Stimulated activated CD8-positive, alpha-beta memory T cell treated with anti-CD3 and anti-CD28 coated beads, Interleukin-12 subunit alpha, Interleukin-12 subunit beta, amount 100 ng/mL, for 4 hours (primary cell): Measurements from ENCODE around the gene DOCK11.
"Not testable (repeated sequence)": the region's sequence is repeated elsewhere in the genome, so short reads cannot be mapped to it uniquely, and the experiment has no call there.

Experiments
- DNase-seq: peaks from one replicate; pipeline ENCODE4 v3.0.0-alpha.2; 2020; ENCODE audit warnings: low read depth

The DOCK11 gene

DNA sequence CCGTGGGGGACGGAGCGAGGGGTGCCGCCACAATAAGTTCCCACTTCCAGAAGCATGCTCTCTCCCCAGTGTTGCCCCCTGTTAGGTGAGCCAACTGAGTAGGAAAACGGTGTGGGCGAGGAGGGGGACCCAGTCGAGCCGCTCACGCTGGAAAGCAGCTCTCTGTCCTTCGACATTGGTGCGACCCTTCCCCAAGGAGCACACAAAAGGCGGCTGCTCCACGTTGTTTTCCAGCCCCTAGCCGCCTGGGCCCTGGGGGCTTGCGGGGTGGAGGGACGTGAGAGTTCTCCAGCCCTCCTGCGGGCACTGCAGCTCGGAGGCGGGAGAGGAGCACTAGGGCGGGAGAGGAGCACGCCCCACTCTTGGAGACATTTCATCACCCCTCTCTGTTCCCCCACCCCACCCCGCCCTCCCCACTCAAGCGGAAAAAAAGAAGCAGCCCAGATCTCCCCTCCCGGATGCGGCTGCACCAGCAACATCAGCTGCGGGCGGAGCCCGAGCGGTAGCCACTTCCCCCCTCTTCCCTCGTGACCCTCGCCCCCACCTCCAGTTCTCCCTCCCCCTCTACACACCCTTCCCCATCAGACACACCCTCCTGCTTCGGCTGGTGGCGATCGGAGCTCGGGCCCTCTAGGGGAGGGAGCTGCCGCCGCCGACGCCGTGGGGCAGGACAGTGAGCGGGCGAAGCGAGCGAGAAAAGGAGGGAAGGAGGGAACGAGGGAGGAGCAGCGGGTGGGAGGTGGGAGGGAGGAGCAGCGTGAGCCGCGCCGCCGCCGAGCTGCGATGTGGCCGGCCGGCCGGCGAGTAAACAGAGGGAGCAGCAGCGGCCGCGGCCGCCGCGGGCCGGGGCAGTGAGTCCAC is at the start of gene DOCK11:
DOCK11 (plus strand) TSS at position 755 of the 861 bp plus-strand sequence. CDS start 157 bp downstream, outside the sequence.
- DNase-seq: peak; percentile 69

DNA sequence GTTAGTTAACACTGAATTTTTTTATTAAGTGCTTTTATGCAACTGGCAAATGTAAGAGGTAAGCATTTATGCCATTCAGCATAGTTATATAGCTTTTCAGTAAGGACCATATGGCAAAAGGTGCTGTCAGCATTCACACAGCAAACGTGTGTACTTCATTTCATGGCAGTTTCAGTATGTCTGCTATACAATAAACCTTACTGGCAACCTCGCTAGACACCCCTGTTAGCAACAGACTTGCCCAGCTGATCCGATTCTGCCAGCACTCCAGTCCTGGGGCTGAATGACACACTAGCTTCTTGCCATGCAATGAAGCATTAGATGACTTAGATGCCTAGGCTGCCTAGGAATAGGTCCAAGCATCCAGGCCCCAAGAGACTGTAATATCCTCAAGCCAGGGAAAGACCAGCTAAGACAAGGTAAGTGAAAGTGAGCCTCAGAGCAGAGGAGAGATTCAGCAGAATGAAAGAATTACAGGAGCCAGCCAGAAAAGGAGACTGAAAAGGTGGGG is 47.3 kb upstream of the DOCK11 start:
- DNase-seq: no peak

DNA sequence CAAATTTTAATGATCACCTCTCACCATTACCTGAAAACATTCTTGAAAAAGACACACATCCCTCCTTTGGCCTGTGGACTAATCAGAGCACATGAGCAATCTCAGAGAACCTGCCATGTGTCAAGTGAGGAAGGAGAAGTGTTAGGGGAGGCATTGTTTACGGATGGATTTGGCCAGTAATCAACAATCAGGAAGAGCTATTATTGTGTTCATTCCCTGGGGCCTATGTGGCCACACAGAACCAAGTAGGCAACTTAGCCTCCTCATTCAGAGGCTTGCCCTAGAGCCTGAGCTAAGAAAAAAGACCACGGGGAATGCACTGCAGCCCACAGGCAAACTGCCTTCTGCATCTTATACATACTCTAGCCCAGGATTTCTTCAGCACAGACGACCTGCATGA is 40.6 kb upstream of the DOCK11 start:
- DNase-seq: no peak

DNA sequence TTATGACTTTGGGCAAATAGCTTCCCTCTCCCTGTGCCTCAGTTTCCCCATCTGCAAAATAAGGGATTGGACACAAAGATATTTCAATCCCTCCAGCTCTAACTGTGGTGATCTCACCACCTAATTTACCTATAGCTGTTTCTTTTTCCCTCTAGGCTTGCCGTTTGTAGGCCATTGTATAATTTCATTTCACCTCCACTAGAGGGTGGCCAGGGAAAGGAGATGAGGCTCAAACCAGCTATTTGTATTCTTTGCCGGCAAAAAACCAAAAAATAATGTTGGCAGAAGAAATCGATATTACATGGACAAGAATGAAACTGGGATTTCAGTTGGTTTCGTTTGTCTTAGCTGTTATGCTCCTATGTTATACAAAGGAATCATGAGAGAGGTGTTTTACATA is 36.1 kb upstream of the DOCK11 start:
- no peak for DNase-seq

DNA sequence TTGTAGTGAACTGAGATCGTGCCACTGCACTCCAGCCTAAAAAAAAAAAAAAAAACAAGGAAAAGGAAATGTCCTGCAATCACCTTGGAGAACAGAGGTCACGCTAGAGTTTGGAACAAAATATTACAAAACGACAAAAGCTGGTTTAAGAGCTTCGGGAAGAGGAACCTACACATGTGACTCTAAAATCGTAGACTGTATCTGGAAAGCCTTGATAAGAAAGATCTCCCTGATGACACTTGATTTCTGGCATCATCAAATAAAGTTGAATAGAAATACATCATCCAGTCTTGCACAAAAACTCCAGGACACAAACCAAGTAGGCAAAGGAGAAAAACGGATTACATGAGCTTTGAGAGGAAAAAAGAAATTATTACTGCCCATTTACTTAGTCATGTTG is 31.1 kb upstream of the DOCK11 start:
- no peak for DNase-seq

DNA sequence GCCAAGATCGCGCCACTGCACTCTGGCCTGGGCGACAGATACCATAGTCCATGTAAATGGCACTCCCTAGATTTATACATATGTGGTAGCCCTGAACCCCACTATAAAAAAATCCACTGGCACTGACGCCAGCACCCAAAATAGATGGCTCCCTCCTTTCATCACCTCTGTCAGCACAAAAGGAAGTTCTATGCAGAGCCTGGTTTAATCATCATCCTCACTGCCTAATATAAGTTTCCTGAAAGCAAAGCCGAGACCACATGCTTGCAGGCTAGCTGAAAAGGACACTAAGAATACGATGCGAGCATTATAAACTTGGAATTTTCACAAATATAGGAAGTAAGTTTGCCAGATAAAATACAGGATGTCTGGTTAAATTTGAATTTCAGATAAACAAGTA is 27.5 kb upstream of the DOCK11 start:
- DNase-seq: no peak

DNA sequence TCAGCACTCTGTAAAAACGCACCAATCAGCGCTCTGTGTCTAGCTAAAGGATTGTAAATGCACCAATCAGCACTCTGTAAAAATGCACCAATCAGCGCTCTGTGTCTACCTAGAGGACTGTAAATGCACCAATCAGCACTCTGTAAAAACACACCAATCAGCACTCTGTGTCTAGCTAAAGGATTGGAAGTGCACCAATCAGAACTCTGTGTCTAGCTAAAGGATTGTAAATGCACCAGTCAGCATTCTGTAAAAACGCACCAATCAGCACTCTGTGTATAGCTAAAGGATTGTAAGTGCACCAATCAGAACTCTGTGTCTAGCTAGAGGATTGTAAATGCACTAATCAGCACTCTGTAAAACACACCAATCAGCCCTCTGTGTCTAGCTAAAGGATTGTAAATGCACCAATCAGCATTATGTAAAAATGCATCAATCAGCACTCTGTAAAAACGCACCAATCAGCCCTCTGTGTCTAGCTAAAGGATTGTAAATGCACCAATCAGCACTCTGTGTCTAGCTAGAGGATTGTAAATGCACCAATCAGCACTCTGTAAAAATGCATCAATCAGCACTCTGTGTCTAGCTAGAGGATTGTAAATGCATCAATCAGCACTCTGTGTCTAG is 24.8 kb upstream of the DOCK11 start:
- not testable (repeated sequence) for DNase-seq

DNA sequence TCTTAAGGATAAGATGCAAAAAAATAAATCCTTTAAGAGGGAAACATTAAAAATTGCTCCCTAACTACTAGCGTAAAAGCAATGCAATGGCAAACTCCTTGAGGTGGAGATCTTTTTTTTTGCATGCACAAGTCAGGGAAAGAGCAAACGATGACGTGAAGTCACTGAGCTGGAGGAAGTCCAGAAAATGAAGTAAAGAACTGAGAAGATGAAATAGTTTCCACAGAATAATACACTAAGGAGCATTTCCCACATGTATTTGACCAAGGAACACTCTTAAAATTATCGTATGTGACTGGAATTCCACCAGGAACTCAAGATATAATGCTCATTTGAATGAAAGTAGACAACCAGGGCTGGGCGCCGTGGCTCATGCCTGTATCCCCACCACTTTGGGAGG is 21.0 kb upstream of the DOCK11 start:
- DNase-seq: no peak

DNA sequence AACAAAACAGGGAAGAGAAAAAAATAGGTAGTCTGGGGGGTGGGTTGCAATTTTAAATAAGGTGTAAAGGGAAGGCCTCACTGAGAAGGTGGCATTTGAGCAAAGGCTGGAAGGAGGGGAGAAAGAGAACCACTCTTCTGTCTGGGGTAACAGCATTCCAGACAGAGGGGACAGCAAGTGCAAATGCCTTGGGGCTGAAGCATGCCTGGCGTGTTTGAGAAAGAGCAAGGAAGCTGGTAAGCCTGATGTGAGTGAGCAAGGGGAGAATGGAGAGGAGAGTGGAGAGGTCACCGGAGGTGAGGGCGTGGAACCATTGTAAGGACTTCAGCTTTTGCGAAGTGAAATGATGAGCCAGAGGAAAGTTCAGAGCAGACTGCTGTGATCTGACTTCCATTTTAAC is 19.7 kb upstream of the DOCK11 start:
- DNase-seq: no peak

DNA sequence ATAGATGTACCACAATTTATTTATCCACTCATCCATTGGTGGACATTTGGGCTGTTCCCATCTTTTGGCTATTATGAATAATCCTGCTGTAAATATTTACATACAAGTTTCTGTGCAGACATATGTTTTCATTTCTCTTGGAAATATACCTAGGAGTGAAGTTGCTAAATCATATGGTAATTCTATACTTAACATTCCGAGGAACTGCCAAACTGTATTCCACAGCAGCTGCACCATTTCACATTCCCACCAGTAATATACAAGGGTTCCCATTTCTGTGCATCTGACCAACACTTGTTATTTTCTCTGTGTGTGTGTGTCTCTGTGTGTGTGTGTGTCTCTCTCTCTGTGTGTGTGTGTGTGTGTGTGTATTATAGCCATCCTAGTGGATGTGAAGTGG is 15.4 kb upstream of the DOCK11 start:
- DNase-seq: no peak

DNA sequence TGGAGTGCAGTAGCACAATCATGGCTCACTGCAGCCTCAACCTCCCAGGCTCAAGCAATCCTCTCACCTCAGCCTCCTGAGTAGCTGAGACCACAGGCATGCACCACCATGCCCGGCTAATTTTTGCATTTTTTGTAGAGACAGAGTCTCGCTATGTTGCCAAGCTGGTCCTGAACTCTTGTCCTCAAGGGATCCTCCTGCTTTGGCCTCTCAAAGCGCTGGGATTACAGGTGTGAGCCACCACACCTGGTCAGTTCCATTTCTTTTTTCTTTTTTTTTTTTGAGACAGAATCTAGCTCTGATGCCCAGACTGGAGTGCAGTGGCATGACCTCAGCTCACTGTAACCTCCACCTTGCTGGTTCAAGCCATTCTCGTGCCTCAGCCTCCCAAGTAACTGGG is 13.2 kb upstream of the DOCK11 start:
- not testable (repeated sequence) for DNase-seq

DNA sequence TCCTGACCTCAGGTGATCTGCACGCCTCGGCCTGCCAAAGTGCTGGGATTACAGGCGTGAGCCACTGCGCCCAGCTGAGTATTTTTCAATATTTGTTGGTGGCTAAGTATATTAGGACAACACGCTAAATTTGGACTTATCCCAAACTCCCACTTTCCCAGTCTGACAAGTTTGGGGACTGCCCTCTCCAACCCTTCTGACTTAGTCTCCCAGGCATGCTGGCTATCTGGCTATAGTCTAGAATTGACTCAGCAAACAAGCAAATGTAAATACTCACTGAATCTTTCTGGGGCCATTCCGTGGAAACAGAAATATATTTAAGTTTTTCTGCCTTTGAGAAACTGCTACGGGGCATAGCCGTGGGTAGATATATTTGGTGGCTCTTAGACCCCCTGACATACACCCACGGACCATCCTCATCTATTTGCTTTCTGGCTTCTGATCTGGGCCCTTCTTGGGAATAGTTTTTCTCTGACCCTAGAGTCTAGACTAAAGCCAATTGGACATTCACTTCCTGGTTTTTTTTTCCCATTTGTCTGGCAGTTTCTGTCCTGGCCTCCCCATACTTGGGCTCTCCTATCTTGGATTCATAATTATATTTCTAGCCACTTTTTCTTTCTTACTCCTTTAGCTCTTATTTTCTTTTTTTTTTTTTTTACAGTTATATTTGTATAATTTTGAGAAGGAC is 11.3 kb upstream of the DOCK11 start:
- DNase-seq: no peak

DNA sequence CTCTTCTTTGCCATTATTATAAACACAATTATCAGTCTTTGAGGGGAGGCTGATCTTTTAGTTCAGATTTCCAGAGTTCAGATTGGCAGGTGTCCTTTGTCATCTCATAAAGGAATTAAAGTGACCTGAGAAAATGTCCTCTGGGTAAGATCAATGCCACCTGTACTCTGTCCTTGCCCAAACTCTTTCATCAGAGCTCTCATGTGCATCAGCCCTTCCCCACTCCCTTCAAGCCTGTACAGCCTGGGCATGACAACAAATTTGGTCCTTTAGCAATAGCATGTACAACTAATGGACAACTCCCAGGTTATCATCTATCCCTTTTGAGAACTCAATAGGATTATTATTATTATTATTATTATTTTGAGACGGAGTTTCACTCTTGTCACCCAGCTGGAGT is 8.9 kb upstream of the DOCK11 start:
- DNase-seq: not testable (repeated sequence)

DNA sequence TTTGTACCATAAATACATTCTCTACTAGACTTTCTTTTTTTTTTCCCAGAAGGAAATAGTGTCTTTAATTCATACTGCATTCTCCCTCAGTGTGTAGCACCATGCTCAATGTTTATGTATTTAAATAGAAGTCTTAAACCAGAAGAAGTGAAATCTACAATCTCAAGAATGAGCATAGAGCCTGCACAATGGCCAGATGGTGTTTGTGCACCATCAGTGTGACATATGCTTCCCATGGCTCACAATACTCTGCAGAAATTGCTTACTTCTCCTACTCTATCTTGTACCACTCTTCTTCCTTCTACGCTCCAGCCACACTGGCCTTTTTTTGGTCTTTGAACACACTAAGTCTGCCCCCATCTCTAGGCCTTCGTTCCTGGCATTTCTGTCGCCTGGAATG is 2.6 kb upstream of the DOCK11 start:
- DNase-seq: no peak

DNA sequence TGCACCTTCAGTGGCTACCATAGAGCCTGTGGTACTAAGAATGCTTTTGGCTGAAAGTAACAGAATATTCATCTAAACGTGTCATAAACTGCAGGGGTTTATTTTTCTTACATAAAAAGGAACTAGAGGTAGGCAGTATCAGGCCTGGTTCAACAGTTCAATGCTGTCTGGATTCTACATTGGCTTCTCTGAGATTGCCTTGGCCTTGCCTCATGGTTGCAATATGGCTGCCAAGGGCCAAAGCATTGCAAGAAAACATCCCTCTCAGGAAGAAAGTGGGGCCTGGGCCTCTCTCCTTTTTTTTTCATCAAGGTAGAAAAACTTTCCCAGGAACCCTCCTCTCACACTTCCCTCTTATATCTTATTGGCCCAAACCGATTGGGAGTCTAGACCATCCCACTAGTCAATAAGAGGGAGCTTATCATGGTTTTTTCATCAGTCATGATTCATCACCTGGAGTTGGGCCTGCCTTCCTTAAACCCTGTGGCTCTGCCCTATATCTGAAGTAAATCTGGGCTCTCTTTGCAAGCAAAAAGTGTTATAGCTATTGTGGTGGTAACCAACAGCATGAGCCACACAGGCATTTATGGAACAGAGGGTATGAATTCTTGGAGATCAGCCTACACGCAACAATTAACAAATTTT is 1.8 kb upstream of the DOCK11 start:
- no peak for DNase-seq

DNA sequence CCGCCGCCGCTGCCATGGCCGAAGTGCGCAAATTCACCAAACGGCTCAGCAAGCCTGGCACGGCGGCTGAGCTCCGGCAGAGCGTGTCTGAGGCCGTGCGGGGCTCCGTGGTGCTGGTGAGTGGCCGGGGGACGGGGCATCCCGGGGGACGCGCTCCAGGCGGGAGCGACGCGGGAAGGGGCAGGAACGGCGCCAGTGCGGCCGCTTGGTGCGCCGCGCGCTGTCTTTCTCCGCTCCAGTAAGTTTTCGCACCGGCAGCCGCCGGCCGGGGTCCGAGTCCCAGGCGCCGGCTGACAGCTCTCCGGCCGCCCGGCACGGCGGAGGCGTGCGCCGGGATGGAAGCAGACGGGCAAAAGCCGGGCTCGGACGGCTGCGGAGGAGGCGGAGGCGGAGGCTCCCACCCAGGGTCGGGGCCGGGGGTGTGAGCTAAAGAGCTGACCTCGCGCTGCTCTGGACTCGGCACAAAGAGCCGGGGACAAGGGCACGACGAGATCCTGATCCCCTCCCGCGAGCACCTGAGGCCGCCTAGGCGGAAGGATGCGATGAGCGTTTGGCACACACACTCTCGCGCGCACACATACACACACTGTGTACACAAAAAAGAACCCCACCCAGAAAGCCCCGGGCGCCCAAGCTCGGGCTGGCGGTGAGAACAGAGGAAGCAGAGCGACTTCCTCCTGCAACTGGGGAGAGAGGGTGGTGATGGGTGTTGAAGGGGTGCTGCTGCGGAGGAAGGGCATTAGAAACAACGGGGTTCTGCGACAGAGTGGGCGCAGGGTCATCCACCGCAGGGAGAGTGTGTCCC is 545 bp downstream of the DOCK11 start:
- peak; percentile 42 for DNase-seq

DNA sequence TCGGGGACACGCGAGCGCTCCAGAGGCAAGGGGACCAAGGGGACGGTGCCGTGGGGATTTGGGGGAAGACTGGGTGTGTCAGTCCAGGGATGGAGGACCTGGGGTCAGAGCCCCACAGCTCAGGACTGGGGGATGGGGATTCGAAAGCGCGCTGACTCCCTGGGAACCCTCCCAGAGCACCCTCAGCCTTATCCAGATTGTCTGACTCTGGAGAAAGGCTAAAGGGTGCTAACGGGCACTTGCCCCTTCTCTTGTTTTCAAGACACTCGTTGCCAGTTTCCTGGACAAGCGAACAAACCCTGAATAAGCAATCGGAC is 1.1 kb downstream of the DOCK11 start:
- DNase-seq: no peak

DNA sequence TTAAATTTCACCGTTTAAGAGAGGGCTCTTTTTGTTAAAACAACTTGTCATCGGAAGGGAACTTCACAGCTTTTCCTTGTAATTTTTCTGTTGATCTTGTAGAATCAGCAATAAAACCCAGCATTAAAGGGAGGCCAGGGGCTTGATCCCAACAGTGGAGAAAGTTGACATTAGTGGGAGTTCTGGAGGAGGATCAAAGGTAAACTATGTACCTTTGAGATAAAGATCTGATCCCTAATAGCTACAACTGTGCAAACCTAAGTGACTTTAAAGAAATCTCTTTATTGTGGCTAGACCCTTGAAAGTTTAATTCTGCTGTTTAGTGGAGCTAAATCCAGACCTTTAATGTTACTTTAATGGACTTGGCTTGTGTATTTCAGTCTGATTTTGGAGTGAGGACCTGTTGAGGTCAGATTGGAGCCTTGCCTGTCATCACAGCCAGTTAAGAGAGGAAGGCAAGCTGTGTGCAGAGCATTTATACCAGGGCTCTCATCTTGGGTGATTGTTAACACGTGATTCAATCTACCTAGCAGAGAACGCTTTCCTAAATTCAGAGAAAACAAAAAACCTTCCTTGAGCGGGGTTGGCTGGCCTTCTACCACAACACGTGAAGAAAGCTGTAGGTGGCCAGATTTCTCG is 1.7 kb downstream of the DOCK11 start:
- DNase-seq: no peak

DNA sequence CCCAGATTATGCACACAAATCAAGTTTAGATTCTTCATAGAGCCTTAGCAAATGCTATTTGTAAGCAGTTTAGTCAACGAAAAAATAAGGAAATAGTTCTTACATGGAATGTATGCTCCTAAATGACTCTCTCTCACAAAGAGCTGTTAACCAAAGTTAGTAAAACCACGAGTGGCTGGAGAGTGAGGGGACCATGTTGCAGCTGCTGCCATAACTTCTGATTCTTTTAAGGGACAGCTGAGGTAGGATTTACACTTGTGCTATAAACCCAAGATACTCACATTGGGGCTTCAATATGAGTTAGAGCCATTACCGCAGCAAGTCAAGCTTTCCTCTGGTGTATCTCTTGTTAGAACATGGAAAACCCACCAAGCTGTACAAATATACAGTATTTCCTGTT is 2.7 kb downstream of the DOCK11 start:
- DNase-seq: no peak

DNA sequence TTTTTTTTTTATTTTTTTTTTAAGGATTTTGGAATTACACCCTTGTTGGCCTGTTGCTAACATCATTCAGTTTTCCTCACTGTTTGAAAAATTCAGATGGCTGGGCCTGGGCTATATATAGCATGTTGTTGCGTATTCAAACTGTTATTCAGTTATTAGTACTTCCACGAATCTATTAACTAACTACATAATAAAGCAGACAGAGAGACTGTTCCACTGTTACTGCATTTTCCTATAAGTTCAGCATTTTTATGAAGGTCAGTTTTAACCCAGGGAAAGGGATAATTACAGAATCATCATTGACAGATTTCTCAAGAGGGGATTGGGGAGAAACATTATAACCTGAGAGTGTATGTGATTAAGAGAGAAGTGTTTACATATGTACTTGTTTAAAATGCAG is 3.1 kb downstream of the DOCK11 start:
- no peak for DNase-seq

DNA sequence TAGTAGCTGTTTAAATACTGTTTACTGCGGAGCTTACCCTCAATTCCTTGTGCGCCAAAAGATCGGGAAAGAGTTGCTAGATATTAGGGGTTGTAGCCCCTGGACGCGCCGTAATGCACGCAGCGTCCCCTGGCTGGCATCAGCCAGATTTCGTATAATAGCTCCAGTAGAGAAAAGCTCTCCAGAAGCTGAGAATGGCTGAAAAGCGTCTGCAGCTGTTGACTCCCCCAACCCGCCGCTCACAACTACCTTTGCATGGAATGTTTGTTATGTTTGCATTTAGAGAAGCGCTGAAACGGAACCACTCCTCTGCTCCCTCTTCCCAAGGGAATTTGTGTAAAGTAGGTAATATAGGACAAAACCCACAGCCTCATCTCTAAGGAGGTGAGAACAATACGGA is 3.7 kb downstream of the DOCK11 start:
- no peak for DNase-seq
